Activated T-cell treated with anti-CD3 and anti-CD28 coated beads for 1 hour (primary cell): ENCODE results near the gene PITRM1.
"Not testable (repeated sequence)": the region's sequence is repeated elsewhere in the genome, so short reads cannot be mapped to it uniquely, and the experiment has no call there.

Experiments used
- DNase-seq: peaks from one replicate; pipeline ENCODE4 v3.0.0-alpha.2; 2020; ENCODE audit warnings: low read depth

Gene PITRM1

GRCh38 chr10:3172446-3173170 lies at the start of gene PITRM1:
Gene PITRM1 (minus strand): TSS chr10:3172782. CDS start chr10:3172772, 10 bp downstream.
- peak; percentile 98 for DNase-seq

- no peak for DNase-seq
Observed at GRCh38 chr10:3222068-3222467, 49.5 kb upstream of the PITRM1 start.

GRCh38 chr10:3221601-3222000 lies 49.0 kb upstream of the PITRM1 start:
- not testable (repeated sequence) for DNase-seq

GRCh38 chr10:3220853-3221252 lies 48.3 kb upstream of the PITRM1 start:
- no peak for DNase-seq

GRCh38 chr10:3219021-3219628 lies 46.5 kb upstream of the PITRM1 start:
- not testable (repeated sequence) for DNase-seq

- no peak for DNase-seq
Observed at GRCh38 chr10:3217853-3218252, 45.3 kb upstream of the PITRM1 start.

- DNase-seq = no peak
Observed at GRCh38 chr10:3217301-3217700, 44.7 kb upstream of the PITRM1 start.

GRCh38 chr10:3215153-3215775 lies 42.7 kb upstream of the PITRM1 start:
- DNase-seq = no peak

GRCh38 chr10:3213758-3214515 lies 41.4 kb upstream of the PITRM1 start:
- no peak for DNase-seq

GRCh38 chr10:3213208-3213607 lies 40.6 kb upstream of the PITRM1 start:
- no peak for DNase-seq

GRCh38 chr10:3210251-3210877 lies 37.8 kb upstream of the PITRM1 start:
- no peak for DNase-seq

GRCh38 chr10:3208481-3209406 lies 36.2 kb upstream of the PITRM1 start:
- DNase-seq = no peak

- no peak for DNase-seq
Observed at GRCh38 chr10:3207351-3207750, 34.8 kb upstream of the PITRM1 start.

- no peak for DNase-seq
Observed at GRCh38 chr10:3206511-3207157, 34.1 kb upstream of the PITRM1 start.

GRCh38 chr10:3203972-3204371 lies 31.4 kb upstream of the PITRM1 start:
- no peak for DNase-seq

- DNase-seq = no peak
Observed at GRCh38 chr10:3203016-3203811, 30.6 kb upstream of the PITRM1 start.

- DNase-seq = no peak
Observed at GRCh38 chr10:3201796-3202195, 29.2 kb upstream of the PITRM1 start.

- DNase-seq = no peak
Observed at GRCh38 chr10:3199488-3199887, 26.9 kb upstream of the PITRM1 start.

- DNase-seq = no peak
Observed at GRCh38 chr10:3198900-3199299, 26.3 kb upstream of the PITRM1 start.
